Skin of body (tissue), 1 donor: ENCODE results near the gene OR52N5. TPM values are rescaled to one million over a fixed set of nuclear protein-coding genes. Genes with fewer than 3 reads are reported as not detected.

ENCODE experiments used
- total RNA-seq: library from RNA; depleted of rRNA; stranded (reverse); fragments of >200 nt; gene quantifications from one replicate; pipeline ENCODE4 v1.2.3, GENCODE V29; 2014

OR52N5 gene
- total RNA-seq, 1 donor from 2014 or later = not detected

Other genes with a start within 250 kb of the OR52N5 start
- gene OR52H1, start 234.8 kb downstream of the OR52N5 start, total RNA-seq = 0.59 TPM
- gene OR52B6, start 202.5 kb downstream of the OR52N5 start, total RNA-seq = not detected
- gene TRIM6, start 186.7 kb downstream of the OR52N5 start, total RNA-seq = 1.9 TPM
- 5.2 TPM for gene TRIM34, start 158.4 kb downstream of the OR52N5 start, total RNA-seq
- gene TRIM5, start 98.3 kb downstream of the OR52N5 start, total RNA-seq = 19.0 TPM
- gene TRIM22, start 93.6 kb downstream of the OR52N5 start, total RNA-seq = 13.0 TPM
- not detected for gene OR56B1, start 46.9 kb downstream of the OR52N5 start, total RNA-seq
- gene OR52N4, start 29.1 kb downstream of the OR52N5 start, total RNA-seq = not detected
- not detected for gene OR52N1, start 7.9 kb upstream of the OR52N5 start, total RNA-seq
- not detected for gene OR52N2, start 25.6 kb upstream of the OR52N5 start, total RNA-seq
- not detected for gene OR52E6, start 58.5 kb upstream of the OR52N5 start, total RNA-seq
- gene OR52E8, start 74.3 kb upstream of the OR52N5 start, total RNA-seq = not detected
- not detected for gene OR52E4, start 97.3 kb upstream of the OR52N5 start, total RNA-seq
- gene OR52E5, start 109.9 kb upstream of the OR52N5 start, total RNA-seq = not detected
- not detected for gene OR56A3, start 158.9 kb upstream of the OR52N5 start, total RNA-seq
- not detected for gene OR56A5, start 185.1 kb upstream of the OR52N5 start, total RNA-seq
- gene OR52L1, start 203.6 kb upstream of the OR52N5 start, total RNA-seq = not detected
- gene OR56A4, start 223.6 kb upstream of the OR52N5 start, total RNA-seq = not detected
- not detected for gene OR56A1, start 247.4 kb upstream of the OR52N5 start, total RNA-seq